Esophagus squamous epithelium (tissue), 4 donors: ENCODE data around the gene GALNTL6.

Experiments used
- CTCF ChIP-seq, 6 experiments: fragments of 450-650 bp in 4 of 6; fragments of 200-600 bp in 2 of 6; sonication (generic) in 2 of 6; IDR thresholded peaks; one replicate each; pipeline ENCODE4 v1.5.1; 2016 to 2019; ENCODE audit warnings: antibody characterized with exemption in 6 of 6, mild to moderate bottlenecking in 4 of 6, moderate library complexity in 4 of 6
- POLR2A ChIP-seq, 4 donors: fragments of 450-650 bp; IDR thresholded peaks; one replicate each; pipeline ENCODE4 v1.6.1; 2017; ENCODE audit warnings: antibody characterized with exemption in 4 of 4, mild to moderate bottlenecking in 4 of 4, moderate library complexity in 3 of 4

- TF ChIP-seq CTCF (IDR thresholded peaks at IDR 0.05) (no peak), POLR2A (IDR thresholded peaks at IDR 0.05) (no peak)
These were observed 1005.7 kb downstream of the GALNTL6 start for GRCh38 chr4:172818901-172819300.
